H1 (cell line): ENCODE measurements around the gene SLC25A6. TPM values are rescaled to one million over a fixed set of nuclear protein-coding genes. Genes with fewer than 3 reads are reported as not detected.

Experiments used
- CTCF ChIA-PET: fragments of 300-600 bp; sonication (Branson Sonifier 250); formaldehyde crosslinking; loops from one replicate; lab custom pipeline; 2021; ENCODE audit not compliant: partially characterized antibody; lab: Charles Lee
- POLR2A ChIA-PET: fragments of 300-600 bp; sonication (Branson Sonifier 250); formaldehyde crosslinking; loops from one replicate; lab custom pipeline; 2021; ENCODE audit warnings: inconsistent platforms; ENCODE audit not compliant: partially characterized antibody; lab: Charles Lee
- DNase-seq, 2 experiments: peaks; one replicate each; pipeline versions ENCODE4 v3.0.0 to v3.0.0-alpha.2; 2010 to 2022; ENCODE audit warnings: low spot score in 2 of 2, low read depth in 1 of 2, mixed read lengths in 1 of 2
- FAIRE-seq: peaks from 2 replicates; lab custom pipeline; 2011; peaks lifted over from hg19 to GRCh38; lab: Jason Lieb, UNC
- H2AFZ ChIP-seq: 2 replicates; pipeline ENCODE4 v1.8.1; 2012; ENCODE audit warnings: low read length, inconsistent platforms
- H2AK5ac ChIP-seq: 2 replicates; pipeline ENCODE4 v1.6.1; 2013; ENCODE audit warnings: low read depth, low read length
- H2BK120ac ChIP-seq: replicated peaks from 2 replicates; pipeline ENCODE3; 2013; ENCODE audit warnings: low read depth, low read length, inconsistent platforms
- H2BK12ac ChIP-seq: 2 replicates; pipeline ENCODE4 v1.6.1; 2013; ENCODE audit warnings: low read depth, low read length
- H2BK15ac ChIP-seq: 2 replicates; pipeline ENCODE4 v1.6.1; 2013; ENCODE audit warnings: low read length
- H2BK20ac ChIP-seq: 2 replicates; pipeline ENCODE4 v1.6.1; 2013; ENCODE audit warnings: low read length
- H2BK5ac ChIP-seq: 2 replicates; pipeline ENCODE4 v1.6.1; 2013; ENCODE audit warnings: low read depth, low read length
- H3K14ac ChIP-seq: 2 replicates; pipeline ENCODE4 v1.6.1; 2013; ENCODE audit warnings: inconsistent platforms; ENCODE audit not compliant: insufficient read length
- H3K18ac ChIP-seq: 2 replicates; pipeline ENCODE4 v1.6.1; 2013; ENCODE audit warnings: low read length; ENCODE audit errors: extremely low read depth
- H3K23ac ChIP-seq: 2 replicates; pipeline ENCODE4 v1.6.1; 2013; ENCODE audit warnings: inconsistent platforms; ENCODE audit not compliant: insufficient read length
- H3K23me2 ChIP-seq: 2 replicates; pipeline ENCODE4 v1.6.1; 2013; ENCODE audit warnings: low read depth, low read length
- H3K27ac ChIP-seq: 2 replicates; pipeline ENCODE4 v1.6.1; 2011; ENCODE audit warnings: low read depth, low read length, inconsistent platforms
- H3K27me3 ChIP-seq, 4 experiments: replicated peaks in 1 of 4; 1 replicate in 1 of 4; 2 replicates in 3 of 4; pipeline versions ENCODE4 v1.6.1 to v1.8.1; 2011 to 2013; ENCODE audit warnings: low read length in 3 of 4, mild to moderate bottlenecking in 3 of 4, inconsistent platforms in 2 of 4, mixed read lengths in 2 of 4, moderate library complexity in 1 of 4; ENCODE audit not compliant: control insufficient read depth in 3 of 4, insufficient read depth in 3 of 4; ENCODE audit errors: extremely low read depth in 1 of 4
- H3K36me3 ChIP-seq, 4 experiments: 2 replicates each; pipeline versions ENCODE4 v1.6.1 to v1.8.1; 2011 to 2013; ENCODE audit warnings: mild to moderate bottlenecking in 4 of 4, low read length in 3 of 4, moderate library complexity in 2 of 4, control low read depth in 1 of 4, inconsistent platforms in 1 of 4; ENCODE audit not compliant: insufficient read depth in 4 of 4, control insufficient read depth in 2 of 4
- H3K4ac ChIP-seq: replicated peaks from 2 replicates; pipeline ENCODE3; 2013; ENCODE audit warnings: low read length, low read depth, mixed read lengths, inconsistent platforms; ENCODE audit not compliant: insufficient read length
- H3K4me1 ChIP-seq, 4 experiments: replicated peaks in 1 of 4; 1 replicate in 1 of 4; 2 replicates in 3 of 4; pipeline versions ENCODE4 v1.6.1 to v1.8.1; 2011 to 2013; ENCODE audit warnings: low read length in 3 of 4, inconsistent platforms in 2 of 4, mixed read lengths in 1 of 4; ENCODE audit not compliant: insufficient read depth in 4 of 4, control insufficient read depth in 3 of 4
- H3K4me2 ChIP-seq, 2 experiments: 2 replicates each; pipeline versions ENCODE4 v1.6.1 to v1.8.1; 2011 to 2013; ENCODE audit warnings: low read depth in 2 of 2, low read length in 2 of 2, control low read depth in 1 of 2, inconsistent platforms in 1 of 2, mild to moderate bottlenecking in 1 of 2; ENCODE audit not compliant: insufficient read depth in 1 of 2
- H3K4me3 ChIP-seq, 4 experiments: fragments of 200-600, 300-600 bp in 1 of 4; sonication (generic), shearing (Covaris generic), sonication (Bioruptor Twin) in 1 of 4; 2 replicates each; pipeline versions ENCODE4 v1.5.1 to v1.8.1; 2011 to 2016; ENCODE audit warnings: low read length in 4 of 4, low read depth in 3 of 4, control low read depth in 2 of 4, inconsistent platforms in 2 of 4, mild to moderate bottlenecking in 2 of 4, mixed read lengths in 1 of 4, moderate library complexity in 1 of 4; ENCODE audit not compliant: insufficient read depth in 2 of 4; ENCODE audit errors: extremely low read depth in 1 of 4
- H3K56ac ChIP-seq: replicated peaks from 2 replicates; pipeline ENCODE3; 2013; ENCODE audit warnings: low read depth, mild to moderate bottlenecking, mixed read lengths, low read length, inconsistent platforms; ENCODE audit not compliant: insufficient read length
- H3K79me1 ChIP-seq: 2 replicates; pipeline ENCODE4 v1.6.1; 2013; ENCODE audit warnings: low read depth, low read length, control low read depth
- H3K79me2 ChIP-seq, 2 experiments: 2 replicates each; pipeline versions ENCODE4 v1.6.1 to v1.8.1; 2012 to 2013; ENCODE audit warnings: low read length in 2 of 2, mild to moderate bottlenecking in 2 of 2, inconsistent platforms in 1 of 2; ENCODE audit not compliant: insufficient read depth in 2 of 2, control insufficient read depth in 1 of 2
- H3K9ac ChIP-seq, 4 experiments: replicated peaks in 1 of 4; 1 replicate in 1 of 4; 2 replicates in 3 of 4; pipeline versions ENCODE4 v1.6.1 to v1.8.1; 2011 to 2013; ENCODE audit warnings: low read depth in 3 of 4, low read length in 3 of 4, control low read depth in 2 of 4, mild to moderate bottlenecking in 2 of 4, moderate library complexity in 2 of 4, inconsistent platforms in 1 of 4; ENCODE audit errors: extremely low read depth in 1 of 4
- H3K9me3 ChIP-seq, 2 experiments: 2 replicates each; pipeline versions ENCODE4 v1.6.1 to v1.8.1; 2012 to 2013; ENCODE audit warnings: mild to moderate bottlenecking in 2 of 2, moderate library complexity in 2 of 2, control low read depth in 1 of 2, inconsistent platforms in 1 of 2, low read depth in 1 of 2, low read length in 1 of 2, mixed read lengths in 1 of 2; ENCODE audit not compliant: insufficient read depth in 2 of 2
- H4K20me1 ChIP-seq, 2 experiments: replicated peaks in 1 of 2; 2 replicates each; pipeline versions ENCODE3 to v1.8.1; 2011 to 2013; ENCODE audit warnings: inconsistent platforms in 2 of 2, low read length in 2 of 2, mild to moderate bottlenecking in 1 of 2; ENCODE audit not compliant: insufficient read depth in 2 of 2, control insufficient read depth in 1 of 2
- H4K5ac ChIP-seq: 2 replicates; pipeline ENCODE4 v1.6.1; 2013; ENCODE audit warnings: low read length, low read depth, mixed read lengths, inconsistent platforms; ENCODE audit not compliant: insufficient read length
- H4K8ac ChIP-seq: 2 replicates; pipeline ENCODE4 v1.8.0; 2013; ENCODE audit warnings: mild to moderate bottlenecking, moderate library complexity, low read length, inconsistent platforms; ENCODE audit not compliant: insufficient read depth; ENCODE audit errors: extremely low read depth
- H4K91ac ChIP-seq: replicated peaks from 2 replicates; pipeline ENCODE3; 2013; ENCODE audit warnings: low read length, mixed read lengths, inconsistent platforms; ENCODE audit not compliant: insufficient read length
- POLR2AphosphoS5 ChIP-seq: IDR thresholded peaks from 2 replicates; pipeline ENCODE4 v1.6.1; 2011; ENCODE audit warnings: low read depth, low read length
- WGBS, 2 experiments: shearing (Covaris generic) in 1 of 2; methylation state at CpG; one replicate each; pipeline versions ENCODE4 v1.1.6 to v1.1.7; 2013 to 2015; ENCODE audit warnings: low lambda C conversion rate in 2 of 2, mixed read lengths in 2 of 2, inconsistent platforms in 1 of 2, low coverage in 1 of 2, missing lambda C conversion rate in 1 of 2; ENCODE audit not compliant: insufficient replicate concordance in 2 of 2, insufficient coverage in 1 of 2, insufficient read length in 1 of 2; ENCODE audit errors: extremely low coverage in 1 of 2, missing lambda C conversion rate in 1 of 2; 5-methylcytosine and 5-hydroxymethylcytosine counted together
- polyA plus RNA-seq, 7 experiments: library from polyadenylated mRNA; depleted of rRNA in 3 of 7; stranded (reverse) in 5 of 7; unstranded in 2 of 7; fragments of >200 nt in 5 of 7; fragments of 200-250 nt in 2 of 7; gene quantifications; 1 replicate in 5 of 7; 2 replicates in 1 of 7; 4 replicates in 1 of 7; pipeline versions ENCODE4 v1.2.1 to v1.2.3, GENCODE V29; 2011 to 2013; ENCODE audit warnings: missing spikeins in 2 of 7, mixed read lengths in 2 of 7
- total RNA-seq: library from RNA; stranded (reverse); fragmentation: NEBNext Ultra II Directional; extraction: Animal tissue kit (Norgen Biotek cat#: 25700); gene quantifications from 2 replicates; pipeline ENCODE4 v1.2.1, GENCODE V29; 2021
- TF ChIP-seq, protein P1 (sequence below): IDR thresholded peaks from 2 replicates; pipeline ENCODE4 v1.6.1; 2011; ENCODE audit warnings: low read depth, mild to moderate bottlenecking, low read length; ENCODE audit not compliant: insufficient read depth

SLC25A6 gene
- total and polyA plus RNA-seq, 2 of the 8 experiments (the other 6 are each of a cell fraction or from before 2014, with no cell fraction given) = 487 to 1,220 TPM

DNA sequence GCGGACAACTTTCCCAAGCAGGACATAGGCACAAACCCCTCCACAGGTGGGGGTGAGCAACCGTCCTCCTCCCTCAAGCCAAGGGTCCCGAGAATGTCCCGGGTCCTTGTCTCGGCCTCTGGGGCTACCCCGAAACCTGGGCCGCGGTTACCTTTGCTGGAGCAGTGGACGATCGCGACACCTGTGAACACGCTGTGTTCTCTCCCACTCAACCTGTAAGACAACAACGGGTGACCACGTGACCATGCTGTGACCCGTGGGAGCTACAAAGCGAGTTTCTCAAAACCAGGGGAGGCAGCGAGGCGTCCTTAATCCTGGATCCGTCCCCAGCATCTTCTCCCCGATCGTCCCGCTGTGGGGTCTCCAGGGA lies 42.9 kb upstream of the SLC25A6 start:
- Histone ChIP-seq H3K27me3 (no peaks in the 10 kb centered on the region), H3K9me3 (no peaks in the 10 kb centered on the region; a peak in 1 of 4 replicates), H2BK12ac (no peak overlapping the region), H2BK120ac (no peak overlapping the region), H3K56ac (no peak overlapping the region), H4K8ac (no peak overlapping the region; the same call in 1 of the 2 replicates), H3K36me3 (peaks cover 10 to 64% (median 39%) of the 10 kb centered on the region in 4 experiments), H3K4me3 (no peak overlapping the region), H4K5ac (no peak overlapping the region), H3K4me2 (no peak overlapping the region), H2BK20ac (no peak overlapping the region), H2BK15ac (no peak overlapping the region), H4K91ac (no peak overlapping the region), H3K14ac (no peak overlapping the region), H3K4me1 (peaks cover 0 to 4% (median 1%) of the 10 kb centered on the region in 4 experiments; a peak in 1 of 7 replicates), H3K27ac (no peak overlapping the region; the same call in 1 of the 2 replicates), H3K79me1 (no peaks in the 10 kb centered on the region), H3K9ac (no peak overlapping the region; a peak in 2 of 7 replicates), H3K18ac (no peak overlapping the region), H2AFZ (no peak overlapping the region), H3K23ac (no peak overlapping the region), H2BK5ac (no peak overlapping the region; the same call in 1 of the 2 replicates), H3K4ac (no peak overlapping the region), H2AK5ac (no peak overlapping the region), H3K23me2 (no peaks in the 10 kb centered on the region), H3K79me2 (no peaks in the 10 kb centered on the region), H4K20me1 (peaks cover 8 to 9% of the 10 kb centered on the region in 2 experiments)
- WGBS, 2 experiments = 98% methylated on average over 22 of the region's 22 CpGs; no CpG with 5 or more reads in 1 of the 2 experiments
- 0 out of 2 replicates have a peak, but pooled peaks have one; percentile 2 for TF ChIP-seq POLR2AphosphoS5
- TF ChIP-seq, protein P1, sequence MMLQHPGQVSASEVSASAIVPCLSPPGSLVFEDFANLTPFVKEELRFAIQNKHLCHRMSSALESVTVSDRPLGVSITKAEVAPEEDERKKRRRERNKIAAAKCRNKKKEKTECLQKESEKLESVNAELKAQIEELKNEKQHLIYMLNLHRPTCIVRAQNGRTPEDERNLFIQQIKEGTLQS = no peak
- ChIA-PET CTCF (no interaction called here), POLR2A (no interaction called here)
- DNase-seq (no peak), FAIRE-seq (no peak)
